Measurements from ENCODE around the gene ARHGAP10. TPM values are rescaled to one million over a fixed set of nuclear protein-coding genes. Genes with fewer than 3 reads are reported as not detected.

ARHGAP10 gene
- total and polyA plus RNA-seq, 10 of the 15 experiments (the other 5 are each of a cell fraction or from before 2014, with no cell fraction given) = 1.3 to 25.8 (median 17.2) TPM

GRCh38 chr4:147824316-147824715, 92.4 kb downstream of the ARHGAP10 start (continued):
- TF ChIP-seq E4F1 (IDR thresholded peaks at IDR 0.05; ENCODE audit: borderline replicate concordance, partially characterized antibody) (no peak), SREBF1 (IDR thresholded peaks at IDR 0.05; ENCODE audit: low read length) (no peak), BMI1 (IDR thresholded peaks at IDR 0.05; ENCODE audit: borderline replicate concordance) (no peak), ZBTB11 (CRISPR knock-in tag; IDR thresholded peaks at IDR 0.05) (no peak), CBX5 (IDR thresholded peaks at IDR 0.05; ENCODE audit: low read depth) (no peak), RB1 (IDR thresholded peaks at IDR 0.05; ENCODE audit: borderline replicate concordance) (no peak), USF2 (IDR thresholded peaks at IDR 0.05; ENCODE audit: borderline replicate concordance, low read depth, low read length) (no peak), ZNF24 (IDR thresholded peaks at IDR 0.05) (no peak), MTA3 (IDR thresholded peaks at IDR 0.05; ENCODE audit: borderline replicate concordance, low read length) (no peak), HCFC1 (IDR thresholded peaks at IDR 0.05; ENCODE audit: low read length) (no peak), TBL1XR1 (IDR thresholded peaks at IDR 0.05; ENCODE audit: low read depth, low read length) (no peak)

Data from GM12878 (cell line).